GM19455 (cell line): ENCODE results near the gene LAMP1.
"Not testable (repeated sequence)": the region's sequence is repeated elsewhere in the genome, so short reads cannot be mapped to it uniquely, and the experiment has no call there.

ENCODE experiments used
- ATAC-seq: cut with Tn5 transposase; IDR thresholded peaks from one replicate; pipeline ENCODE4 v1.9.1; 2021; ENCODE audit not compliant: unreplicated experiment

LAMP1 gene

DNA sequence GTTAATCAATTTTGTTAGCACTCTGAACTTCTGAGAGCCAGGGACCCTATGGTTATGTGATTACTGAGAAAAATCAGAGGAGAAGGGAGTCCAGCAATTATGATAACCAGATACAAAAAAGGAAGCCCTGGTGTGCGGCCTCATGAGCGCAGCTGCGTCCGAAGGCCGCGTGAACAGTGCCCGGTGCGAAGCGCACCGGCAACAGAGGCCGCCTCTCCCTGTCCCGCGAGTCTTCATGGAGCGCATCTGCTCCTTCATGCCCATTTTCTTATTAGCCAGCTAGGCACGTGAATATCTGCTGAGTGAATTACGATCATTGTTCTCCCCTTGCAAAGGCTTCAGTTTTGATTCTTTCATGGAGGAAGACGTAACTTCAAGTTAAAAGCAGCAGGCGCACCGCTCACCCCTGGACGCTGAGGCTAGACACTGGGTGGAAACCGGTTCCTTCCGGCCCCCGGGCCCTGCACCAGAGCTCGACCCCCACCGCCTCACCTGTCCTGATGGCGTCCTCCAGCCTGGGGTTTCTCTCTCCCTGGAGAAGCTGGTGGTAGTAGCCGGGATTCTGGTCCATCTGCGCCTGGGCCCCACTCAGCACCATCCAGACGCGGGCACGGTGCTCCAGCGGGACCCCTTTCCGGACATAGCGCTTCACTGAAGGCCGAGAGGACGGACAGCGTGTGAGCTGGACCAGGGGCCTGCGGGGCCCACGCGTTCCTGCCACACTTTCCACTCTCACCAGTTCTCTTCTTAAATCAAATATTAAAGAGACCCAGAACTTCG lies 58.0 kb downstream of the LAMP1 start:
- ATAC-seq: no peak

GRCh38 chr13:113355621-113356020 lies 58.6 kb downstream of the LAMP1 start:
- ATAC-seq: no peak

DNA sequence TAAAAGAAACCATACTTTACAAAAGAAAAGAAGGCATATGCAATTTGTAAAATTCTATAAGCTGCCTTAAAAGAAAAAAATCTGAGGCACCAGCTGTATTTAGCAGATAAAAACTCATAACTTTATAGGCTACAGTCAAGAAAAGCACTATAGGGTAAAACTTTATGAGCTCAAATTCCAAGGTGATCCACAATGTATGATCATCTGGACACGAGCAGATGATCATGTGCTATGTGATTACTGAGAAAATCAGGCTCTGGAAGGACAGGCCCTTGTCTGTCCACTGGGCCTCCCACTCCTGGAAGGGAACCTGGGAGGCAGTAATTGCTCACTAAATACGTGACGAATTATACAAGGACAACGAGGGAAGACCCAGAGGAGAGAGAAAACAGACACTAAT lies 59.6 kb downstream of the LAMP1 start:
- no peak for ATAC-seq

DNA sequence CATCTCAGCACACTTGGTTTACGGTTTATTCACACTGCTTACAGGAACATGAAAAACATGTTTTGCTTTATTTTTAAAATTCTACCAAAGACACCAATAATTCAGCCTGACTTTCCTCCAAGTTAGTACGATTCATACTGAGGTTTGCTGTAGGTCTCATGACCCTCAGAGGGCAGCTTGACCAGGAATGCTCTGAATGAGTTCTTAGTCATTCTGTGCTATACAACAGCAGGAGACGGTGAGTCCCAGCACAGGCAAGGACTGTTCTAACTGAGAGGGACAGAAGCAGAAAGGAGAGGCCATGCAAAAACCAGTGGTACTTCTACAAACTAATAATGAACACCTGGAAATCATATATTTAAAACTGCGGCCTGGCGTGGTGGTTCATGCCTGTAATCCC lies 60.5 kb downstream of the LAMP1 start:
- ATAC-seq: no peak

DNA sequence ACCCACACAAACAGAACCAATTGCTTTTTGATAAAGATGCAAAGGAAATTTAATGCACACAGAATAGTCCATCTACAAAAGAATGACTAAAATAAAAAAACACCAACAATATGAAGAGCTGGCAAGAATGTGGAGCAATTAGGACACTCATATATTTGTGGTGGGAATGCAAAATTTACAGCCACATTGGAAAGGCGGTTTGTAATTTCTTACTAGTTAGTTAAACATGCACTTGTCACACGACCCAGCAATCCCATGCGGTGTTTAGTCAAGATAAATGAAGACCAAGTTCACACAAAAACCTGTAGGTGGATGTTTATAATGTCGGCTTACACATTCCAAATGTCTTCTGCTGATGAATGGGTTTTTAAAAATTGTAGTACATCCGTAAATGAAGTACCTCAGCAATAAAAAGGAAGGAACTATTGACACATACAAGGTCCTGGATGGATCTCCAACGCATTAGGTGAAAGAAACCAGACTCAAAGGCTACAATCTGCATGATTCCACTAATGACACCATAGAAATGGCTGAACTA lies 61.7 kb downstream of the LAMP1 start:
- ATAC-seq: no peak

- ATAC-seq: no peak
Observed at GRCh38 chr13:113359571-113359970, 62.5 kb downstream of the LAMP1 start.

DNA sequence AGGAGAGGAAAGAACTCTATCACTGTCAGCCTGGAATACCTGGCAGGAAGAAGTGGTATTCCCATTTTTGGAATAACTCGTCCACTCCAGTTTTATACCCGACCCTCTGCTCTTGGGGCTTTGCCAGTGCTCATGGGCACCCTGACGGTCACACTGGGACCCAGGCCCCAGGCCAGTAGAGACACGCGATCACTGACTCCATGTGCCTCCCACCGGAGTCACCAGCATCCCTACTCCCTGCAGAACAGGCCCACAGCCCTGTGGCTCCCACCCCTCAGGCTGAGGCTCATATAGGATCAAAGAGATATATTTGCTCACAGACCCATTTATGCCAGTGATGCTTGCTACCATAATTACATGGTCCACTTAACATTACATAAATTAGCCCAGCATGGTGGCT lies 63.4 kb downstream of the LAMP1 start:
- ATAC-seq: no peak

GRCh38 chr13:113361406-113361805 lies 64.4 kb downstream of the LAMP1 start:
- no peak for ATAC-seq

GRCh38 chr13:113364311-113364889 lies 67.4 kb downstream of the LAMP1 start:
- no peak for ATAC-seq

DNA sequence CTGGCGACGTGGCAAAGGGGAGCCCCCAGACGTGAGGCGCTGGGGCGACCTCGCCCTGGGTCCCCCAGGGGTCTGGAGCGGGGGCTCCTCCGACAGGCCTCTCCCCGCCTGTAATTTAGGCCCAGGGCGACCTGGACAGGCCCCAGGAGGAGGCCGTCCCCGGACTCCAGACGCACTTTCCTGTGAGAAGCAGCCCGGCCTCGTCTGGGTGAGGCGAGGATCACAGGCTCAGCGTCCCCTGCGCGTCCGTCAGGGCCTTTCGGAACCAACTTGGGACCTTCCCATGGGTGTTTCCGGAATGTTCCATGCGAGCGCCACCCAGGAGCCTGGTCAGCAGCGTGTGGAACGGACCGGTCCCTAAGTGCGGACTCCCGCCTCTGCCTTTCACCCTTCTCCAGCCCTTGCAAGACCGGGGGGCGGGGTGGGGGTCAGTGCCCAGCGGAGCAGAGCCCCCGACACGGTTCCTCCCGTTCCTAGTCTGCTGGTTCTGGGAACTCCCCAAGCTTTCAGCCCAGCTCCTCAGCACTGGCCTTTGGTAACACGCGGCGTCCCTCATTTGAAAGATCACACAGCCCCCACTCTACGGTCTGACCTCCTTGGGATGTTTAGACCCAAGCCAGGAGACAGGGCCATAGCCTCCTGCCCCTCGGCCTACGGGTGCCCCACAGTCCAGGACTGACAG lies 68.0 kb downstream of the LAMP1 start:
- no peak for ATAC-seq

GRCh38 chr13:113365583-113365970 lies 68.5 kb downstream of the LAMP1 start:
- no peak for ATAC-seq

GRCh38 chr13:113365971-113366588 lies 69.0 kb downstream of the LAMP1 start:
- no peak for ATAC-seq

- ATAC-seq: no peak
Observed at GRCh38 chr13:113367020-113367560, 70.1 kb downstream of the LAMP1 start.

- ATAC-seq: no peak
Observed at GRCh38 chr13:113367771-113368170, 70.7 kb downstream of the LAMP1 start.

DNA sequence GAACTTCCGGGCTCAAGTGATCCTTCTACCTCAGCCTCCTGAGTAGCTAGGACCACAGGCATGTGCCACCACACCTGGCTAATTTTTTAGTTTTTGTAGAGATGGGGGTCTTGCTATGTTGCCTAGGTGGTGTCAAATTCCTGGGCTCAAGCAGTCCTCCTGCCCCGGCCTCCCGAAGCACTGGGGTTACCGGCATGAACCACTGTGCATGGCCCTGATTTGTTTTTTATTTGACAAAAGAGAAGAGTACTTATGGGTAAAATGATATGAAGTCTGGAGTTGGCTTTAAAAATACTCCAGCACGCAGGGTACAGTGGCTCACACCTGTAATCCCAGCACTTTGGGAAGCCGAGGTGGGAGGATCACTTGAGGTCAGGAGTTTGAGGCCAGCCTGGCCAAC lies 71.3 kb downstream of the LAMP1 start:
- not testable (repeated sequence) for ATAC-seq

DNA sequence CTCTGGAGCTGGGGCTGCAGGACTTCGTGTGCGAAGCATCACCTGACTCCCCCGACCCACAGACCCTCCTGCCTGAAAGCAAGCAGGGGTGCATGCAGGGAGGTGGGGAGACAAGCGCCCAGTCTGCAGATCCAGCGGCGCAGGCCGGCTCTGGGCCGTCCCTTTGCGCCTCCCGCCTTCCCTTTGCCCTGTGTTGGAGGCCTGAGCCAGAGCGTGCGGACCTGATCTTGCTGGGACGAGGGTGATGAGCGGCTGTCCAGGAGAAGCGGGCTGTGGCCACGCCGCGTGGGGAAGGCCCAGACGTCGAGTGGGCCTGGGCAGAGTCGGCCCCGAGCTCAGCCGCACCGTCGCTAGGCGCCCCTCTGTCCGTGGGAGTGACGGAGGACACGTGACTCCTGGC lies 72.2 kb downstream of the LAMP1 start:
- no peak for ATAC-seq

- ATAC-seq: no peak
Observed at GRCh38 chr13:113369881-113370280, 72.8 kb downstream of the LAMP1 start.

DNA sequence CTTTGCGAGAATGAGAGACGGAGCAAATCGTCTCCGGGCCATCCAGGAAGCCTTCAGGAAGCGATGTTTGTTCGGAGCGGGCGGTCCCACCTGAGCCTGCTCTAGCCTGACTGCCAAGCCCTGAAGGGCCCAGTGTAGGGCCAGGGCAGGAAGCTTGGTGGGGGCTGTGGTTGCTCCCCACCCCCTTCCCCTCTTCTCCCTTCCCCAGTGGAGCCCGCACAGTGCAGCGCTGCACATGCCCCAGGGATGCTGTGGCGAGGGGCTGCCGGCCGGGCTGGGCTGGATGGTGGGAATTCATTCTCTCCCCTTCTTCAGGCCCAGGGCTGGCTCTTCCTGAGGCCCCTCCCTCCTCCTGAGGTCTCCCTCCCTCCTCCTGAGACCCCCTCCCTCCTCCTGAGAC lies 74.0 kb downstream of the LAMP1 start:
- ATAC-seq: no peak

GRCh38 chr13:113371701-113372100 lies 74.7 kb downstream of the LAMP1 start:
- not testable (repeated sequence) for ATAC-seq
